GM21619 (cell line): Measurements from ENCODE around the gene FIP1L1.
"Not testable (repeated sequence)": the region's sequence is repeated elsewhere in the genome, so short reads cannot be mapped to it uniquely, and the experiment has no call there.

Source experiments
- ATAC-seq: cut with Tn5 transposase; IDR thresholded peaks from one replicate; pipeline ENCODE4 v1.9.1; 2021; ENCODE audit not compliant: unreplicated experiment

Gene FIP1L1

GRCh38 chr4:53465891-53466290 is 88.5 kb downstream of the FIP1L1 start:
- no peak for ATAC-seq

- ATAC-seq = not testable (repeated sequence)
Measured at GRCh38 chr4:53466576-53466975, 89.1 kb downstream of the FIP1L1 start.

- no peak for ATAC-seq
Measured at GRCh38 chr4:53476232-53477037, 99.0 kb downstream of the FIP1L1 start.

- ATAC-seq = no peak
Measured at GRCh38 chr4:53477038-53477565, 99.7 kb downstream of the FIP1L1 start.

GRCh38 chr4:53477636-53478035 is 100.2 kb downstream of the FIP1L1 start:
- ATAC-seq = no peak

- ATAC-seq = no peak
Measured at GRCh38 chr4:53478671-53479456, 101.4 kb downstream of the FIP1L1 start.

- no peak for ATAC-seq
Measured at GRCh38 chr4:53479736-53480525, 102.5 kb downstream of the FIP1L1 start.

- ATAC-seq = no peak
Measured at GRCh38 chr4:53480909-53481308, 103.5 kb downstream of the FIP1L1 start.

- ATAC-seq = no peak
Measured at GRCh38 chr4:53481586-53481985, 104.1 kb downstream of the FIP1L1 start.

GRCh38 chr4:53483250-53483649 is 105.8 kb downstream of the FIP1L1 start:
- no peak for ATAC-seq

GRCh38 chr4:53484911-53485657 is 107.6 kb downstream of the FIP1L1 start:
- ATAC-seq = no peak

- no peak for ATAC-seq
Measured at GRCh38 chr4:53485658-53486040, 108.2 kb downstream of the FIP1L1 start.

- no peak for ATAC-seq
Measured at GRCh38 chr4:53487766-53488165, 110.3 kb downstream of the FIP1L1 start.

GRCh38 chr4:53489279-53489889 is 111.9 kb downstream of the FIP1L1 start:
- no peak for ATAC-seq

GRCh38 chr4:53490161-53490956 is 112.9 kb downstream of the FIP1L1 start:
- no peak for ATAC-seq

GRCh38 chr4:53490965-53491622 is 113.7 kb downstream of the FIP1L1 start:
- ATAC-seq = no peak

- ATAC-seq = no peak
Measured at GRCh38 chr4:53494851-53495250, 117.4 kb downstream of the FIP1L1 start.

GRCh38 chr4:53497487-53498244 is 120.2 kb downstream of the FIP1L1 start:
- no peak for ATAC-seq
